Measurements from ENCODE around the gene MAPK8.
A peak's percentile ranks its signal among the peaks of the same experiment; 100 is the strongest.

Gene MAPK8

GRCh38 chr10:48451969-48452878, 145.7 kb downstream of the MAPK8 start:
- no peak for DNase-seq

GRCh38 chr10:48452879-48453412, 146.5 kb downstream of the MAPK8 start:
- DNase-seq = no peak

GRCh38 chr10:48453451-48454301, 147.2 kb downstream of the MAPK8 start:
- DNase-seq = no peak

- no peak for DNase-seq
Measured at GRCh38 chr10:48454302-48455054, 148.0 kb downstream of the MAPK8 start.

GRCh38 chr10:48455055-48455391, 148.5 kb downstream of the MAPK8 start:
- no peak for DNase-seq

GRCh38 chr10:48455392-48456151, 149.1 kb downstream of the MAPK8 start:
- DNase-seq = no peak

- peak; percentile 85 for DNase-seq
Measured at GRCh38 chr10:48456361-48456804, 149.9 kb downstream of the MAPK8 start.

GRCh38 chr10:48456808-48457761, 150.6 kb downstream of the MAPK8 start:
- DNase-seq = no peak

- no peak for DNase-seq
Measured at GRCh38 chr10:48457949-48458661, 151.6 kb downstream of the MAPK8 start.

- no peak for DNase-seq
Measured at GRCh38 chr10:48458662-48459048, 152.2 kb downstream of the MAPK8 start.

- DNase-seq = no peak
Measured at GRCh38 chr10:48459270-48460150, 153.0 kb downstream of the MAPK8 start.

GRCh38 chr10:48460182-48460581, 153.7 kb downstream of the MAPK8 start:
- no peak for DNase-seq

- DNase-seq = no peak
Measured at GRCh38 chr10:48461623-48462481, 155.4 kb downstream of the MAPK8 start.

- DNase-seq = no peak
Measured at GRCh38 chr10:48462482-48463020, 156.1 kb downstream of the MAPK8 start.

- DNase-seq = no peak
Measured at GRCh38 chr10:48463318-48464003, 157.0 kb downstream of the MAPK8 start.

- no peak for DNase-seq
Measured at GRCh38 chr10:48464121-48464870, 157.8 kb downstream of the MAPK8 start.

All from GDM1 (cell line).